NCI-H1930 (cell line): ENCODE measurements around the gene CA11.
"Not testable (repeated sequence)": the region's sequence is repeated elsewhere in the genome, so short reads cannot be mapped to it uniquely, and the experiment has no call there.

Experiments used
- DNase-seq, 2 experiments: peaks; one replicate each; lab custom pipeline; 2025; lab: John Stamatoyannopoulos, UW

CA11 gene

GRCh38 chr19:48641850-48642249 lies 4.1 kb downstream of the CA11 start:
- no peak for DNase-seq

DNA sequence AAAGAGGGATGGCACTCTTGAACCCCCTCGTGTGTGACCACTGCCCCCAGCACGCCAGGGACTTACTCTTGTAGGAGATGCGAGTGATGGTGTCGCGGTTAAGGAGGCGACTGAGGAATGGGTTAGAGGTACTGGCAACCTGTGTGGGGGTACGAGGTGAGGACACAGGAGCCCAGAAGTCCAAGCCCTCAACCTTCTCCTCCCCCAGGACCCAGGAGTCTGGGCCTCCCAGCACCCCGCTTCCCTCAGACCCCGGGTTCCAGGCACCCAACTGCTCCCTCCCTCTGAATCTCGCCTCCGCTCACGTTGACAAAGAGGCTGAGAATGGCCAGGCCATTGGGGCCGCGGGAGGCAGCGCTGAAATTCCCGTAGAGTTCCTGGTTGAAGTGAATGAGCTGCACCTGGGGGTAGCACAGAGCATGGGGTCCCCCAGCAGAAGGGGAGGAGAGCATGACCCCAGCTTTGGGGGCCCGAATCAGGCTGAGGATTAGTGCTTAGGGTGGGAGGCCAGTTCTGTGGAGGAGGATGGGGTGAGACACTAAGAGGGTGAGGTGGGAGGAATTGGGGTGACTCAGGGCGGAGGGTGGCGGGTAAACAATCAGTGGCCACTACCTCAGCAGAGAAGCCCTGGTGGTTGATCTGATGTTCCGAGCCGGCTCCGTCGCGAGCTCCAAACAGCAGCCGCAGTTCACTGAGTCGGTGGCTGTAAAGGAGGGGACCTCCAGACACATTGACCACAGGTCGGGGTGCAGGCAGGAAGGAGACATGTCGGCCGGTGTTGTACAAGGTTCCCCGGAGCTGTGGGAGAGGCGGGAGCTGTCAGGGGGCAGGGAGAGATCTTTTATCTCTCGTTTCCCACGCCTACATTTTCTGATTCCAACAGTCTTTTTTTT lies 6.3 kb downstream of the CA11 start:
- DNase-seq = no peak

- no peak for DNase-seq
These were observed 7.1 kb downstream of the CA11 start for GRCh38 chr19:48638831-48639381.

- peak; percentile 87 to 91 for DNase-seq
These were observed 7.8 kb downstream of the CA11 start for GRCh38 chr19:48637948-48638830.

DNA sequence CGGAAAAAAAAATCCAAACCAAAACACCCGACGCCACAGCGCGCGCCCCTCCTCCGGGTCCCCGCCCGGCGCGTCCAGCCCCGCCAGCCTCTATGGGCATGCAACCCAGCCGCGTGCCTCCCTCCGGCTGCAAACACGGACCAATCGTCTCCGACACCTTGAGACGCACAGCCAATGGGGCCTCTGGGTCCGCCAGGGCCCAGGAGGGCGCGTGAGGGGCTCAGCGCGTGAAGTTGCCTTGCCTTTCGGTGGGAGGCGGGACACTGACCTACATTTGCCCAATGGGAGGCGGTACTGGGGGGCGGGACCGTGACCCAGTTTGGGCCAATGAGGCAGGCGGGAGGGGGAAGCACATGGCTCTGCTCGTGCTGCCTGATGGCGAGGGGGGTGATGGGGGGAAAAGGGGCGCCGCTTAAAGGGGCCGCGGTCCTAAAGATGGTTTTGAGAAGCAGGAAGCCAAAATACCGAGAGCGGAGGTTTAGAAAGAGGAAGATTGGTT lies 8.5 kb downstream of the CA11 start:
- DNase-seq = peak; percentile 99 to 100

- DNase-seq = peak in 1 of 2 experiments; percentile 77
These were observed 9.0 kb downstream of the CA11 start, which contains the start of gene DBP for GRCh38 chr19:48636859-48637448. DBP (minus strand) TSS chr19:48637379; CDS start chr19:48636994, 385 bp downstream.

GRCh38 chr19:48635966-48636858 lies 9.8 kb downstream of the CA11 start:
- DNase-seq = no peak

GRCh38 chr19:48635263-48635965 lies 10.6 kb downstream of the CA11 start:
- peak; percentile 78 to 85 for DNase-seq

- DNase-seq = peak; percentile 95 to 98
These were observed 11.3 kb downstream of the CA11 start for GRCh38 chr19:48634424-48635262.

- no peak for DNase-seq
These were observed 12.0 kb downstream of the CA11 start for GRCh38 chr19:48634036-48634342.

GRCh38 chr19:48633148-48634035 lies 12.6 kb downstream of the CA11 start:
- DNase-seq = no peak

DNA sequence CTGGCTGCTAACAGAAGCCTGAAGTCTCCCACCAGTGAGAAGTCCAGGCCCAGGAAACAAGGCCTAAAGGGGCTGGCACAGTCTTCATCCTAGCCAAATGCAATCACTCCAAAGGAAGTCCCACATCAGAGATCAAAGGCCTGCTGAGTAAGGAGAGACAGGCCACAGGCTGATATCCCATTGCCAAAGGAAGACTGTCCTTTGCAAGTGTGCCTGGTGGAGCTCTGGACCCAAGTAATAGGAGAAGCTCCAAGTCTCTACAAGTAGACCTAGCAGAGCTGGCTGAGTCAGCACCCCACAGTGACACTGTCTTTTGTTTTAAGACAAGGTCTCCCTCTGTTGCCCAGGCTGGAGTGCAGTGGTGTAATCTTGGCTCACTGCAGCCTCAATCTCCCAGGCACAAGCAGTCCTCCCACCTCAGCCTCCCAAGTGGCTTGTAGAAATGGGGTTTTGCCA lies 13.3 kb downstream of the CA11 start:
- DNase-seq = no peak

DNA sequence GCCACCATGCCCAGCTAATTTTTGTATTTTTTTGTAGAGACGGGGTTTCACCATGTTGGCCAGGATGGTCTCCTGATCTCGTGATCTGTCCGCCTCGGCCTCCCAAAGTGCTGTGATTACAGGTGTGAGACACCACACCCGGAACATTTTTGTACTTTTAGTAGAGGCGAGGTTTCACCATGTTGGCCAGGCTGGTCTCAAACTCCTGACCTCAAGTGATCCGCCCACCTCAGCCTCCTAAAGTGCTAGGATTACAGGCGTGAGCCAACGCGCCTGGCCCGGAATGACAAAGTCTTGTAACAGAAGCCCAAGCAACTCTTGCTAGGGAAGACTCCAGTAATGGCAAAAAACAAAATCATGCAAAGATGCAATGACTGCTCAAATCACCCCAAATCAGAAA lies 13.7 kb downstream of the CA11 start:
- DNase-seq = not testable (repeated sequence)

DNA sequence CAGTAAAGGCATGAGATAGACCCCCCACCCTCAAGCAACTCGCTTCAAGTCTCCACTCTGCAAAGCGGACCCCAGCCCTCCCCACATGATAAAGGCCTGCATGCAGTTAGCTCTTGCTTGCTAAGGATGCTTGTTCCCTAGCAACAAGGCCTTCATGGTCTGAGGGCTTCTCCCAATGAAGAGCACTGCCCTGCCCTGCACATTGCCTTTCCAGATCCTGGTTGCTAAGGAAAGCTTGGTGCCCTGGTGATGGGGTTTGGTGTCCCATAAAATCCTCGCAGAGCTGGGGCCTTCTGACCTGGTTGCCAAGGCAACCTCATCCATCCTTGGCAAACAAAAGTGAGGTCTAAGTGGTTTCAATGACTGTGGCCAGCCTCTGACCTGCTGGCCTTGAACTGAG lies 14.8 kb downstream of the CA11 start:
- DNase-seq = no peak

GRCh38 chr19:48630296-48631063 lies 15.5 kb downstream of the CA11 start:
- DNase-seq = no peak

GRCh38 chr19:48629599-48630295 lies 16.2 kb downstream of the CA11 start:
- no peak for DNase-seq

GRCh38 chr19:48629297-48629598 lies 16.7 kb downstream of the CA11 start:
- no peak for DNase-seq
